GM23338 (cell line): ENCODE data around the gene C13orf46. TPM values are rescaled to one million over a fixed set of nuclear protein-coding genes. Genes with fewer than 3 reads are reported as not detected.
A peak's percentile ranks its signal among the peaks of the same experiment; 100 is the strongest.

Experiments used
- ATAC-seq: fragments of 200-7000 bp; cut with Tn5 transposase; 3 replicates; pipeline ENCODE4 v1.9.1; 2020
- DNase-seq: peaks from one replicate; pipeline ENCODE4 v3.0.0-alpha.2; 2015; ENCODE audit warnings: low spot score
- H2AFZ ChIP-seq: fragments of 200-600 bp; sonication (generic); 2 replicates; pipeline ENCODE4 v1.8.0; 2016; ENCODE audit warnings: antibody characterized with exemption, mild to moderate bottlenecking, moderate library complexity
- H3F3A ChIP-seq: fragments of 200-600 bp; sonication (generic); replicated peaks from 2 replicates; pipeline ENCODE4 v1.8.0; 2017; ENCODE audit warnings: antibody characterized with exemption, mixed run types, low read depth
- H3K27ac ChIP-seq: fragments of 200-600 bp; sonication (generic); 2 replicates; pipeline ENCODE4 v1.6.1; 2016; ENCODE audit warnings: low read depth
- H3K27me3 ChIP-seq: fragments of 200-600 bp; sonication (generic); 2 replicates; pipeline ENCODE4 v1.8.0; 2016; ENCODE audit warnings: mild to moderate bottlenecking, mixed run types, moderate library complexity; ENCODE audit not compliant: insufficient read depth
- H3K36me3 ChIP-seq: fragments of 200-600 bp; sonication (generic); 2 replicates; pipeline ENCODE4 v1.8.0; 2016; ENCODE audit warnings: mild to moderate bottlenecking; ENCODE audit not compliant: insufficient read depth
- H3K4me1 ChIP-seq: fragments of 200-600 bp; sonication (generic); 2 replicates; pipeline ENCODE4 v1.8.0; 2016; ENCODE audit warnings: mild to moderate bottlenecking, moderate library complexity; ENCODE audit not compliant: insufficient read depth
- H3K4me2 ChIP-seq: fragments of 200-600 bp; sonication (generic); 2 replicates; pipeline ENCODE4 v1.7.1; 2017; ENCODE audit warnings: mixed run types
- H3K4me3 ChIP-seq: fragments of 200-600 bp; sonication (generic); 2 replicates; pipeline ENCODE4 v1.6.1; 2016; ENCODE audit warnings: mixed run types
- H3K79me2 ChIP-seq: fragments of 200-600 bp; sonication (generic); replicated peaks from 2 replicates; pipeline ENCODE4 v1.8.0; 2017; ENCODE audit warnings: mild to moderate bottlenecking; ENCODE audit not compliant: insufficient read depth
- H3K9me2 ChIP-seq: fragments of 200-600 bp; sonication (generic); 2 replicates; pipeline ENCODE4 v1.8.0; 2017; ENCODE audit not compliant: insufficient read depth
- H4K20me1 ChIP-seq: fragments of 200-600 bp; sonication (generic); replicated peaks from 2 replicates; pipeline ENCODE4 v1.8.0; 2017; ENCODE audit warnings: mild to moderate bottlenecking; ENCODE audit not compliant: insufficient read depth
- H3K27ac Mint-ChIP-seq: 2 replicates; pipeline ENCODE4 v1.8.0; 2020; ENCODE audit warnings: inconsistent platforms, mild to moderate bottlenecking, moderate library complexity, mixed read lengths
- H3K27me3 Mint-ChIP-seq: 3 replicates; pipeline ENCODE4 v1.8.0; 2022; ENCODE audit warnings: low read depth, mild to moderate bottlenecking, moderate library complexity, mixed read lengths, inconsistent platforms; ENCODE audit not compliant: insufficient read depth, poor library complexity
- H3K36me3 Mint-ChIP-seq: 3 replicates; pipeline ENCODE4 v1.8.0; 2021; ENCODE audit warnings: low read depth, mild to moderate bottlenecking, inconsistent platforms, moderate library complexity, mixed read lengths
- H3K4me1 Mint-ChIP-seq: 3 replicates; pipeline ENCODE4 v1.8.0; 2020; ENCODE audit warnings: mild to moderate bottlenecking, inconsistent platforms, mixed read lengths
- H3K4me3 Mint-ChIP-seq: 3 replicates; pipeline ENCODE4 v1.8.0; 2021; ENCODE audit warnings: moderate library complexity, mild to moderate bottlenecking, inconsistent platforms, mixed read lengths
- H3K9me3 Mint-ChIP-seq: 3 replicates; pipeline ENCODE4 v1.8.0; 2020; ENCODE audit warnings: moderate library complexity, mild to moderate bottlenecking, inconsistent platforms, mixed read lengths
- CREB1 ChIP-seq: fragments of 250-450 bp; sonication (Bioruptor Pico); IDR thresholded peaks from 2 replicates; pipeline ENCODE4 v1.5.0; 2020; ENCODE audit warnings: low read depth, mild to moderate bottlenecking, moderate library complexity
- EZH2 ChIP-seq: fragments of 200-600 bp; sonication (generic); IDR thresholded peaks from one replicate; pipeline ENCODE4 v1.8.0; 2017; ENCODE audit warnings: antibody characterized with exemption, mild to moderate bottlenecking, low read depth; ENCODE audit not compliant: unreplicated experiment
- EZH2phosphoT487 ChIP-seq: fragments of 200-600 bp; sonication (generic); IDR thresholded peaks from one replicate; pipeline ENCODE4 v1.8.1; 2018; ENCODE audit warnings: antibody characterized with exemption; ENCODE audit not compliant: unreplicated experiment
- JUNB ChIP-seq: IDR thresholded peaks from one replicate; pipeline ENCODE4 v1.6.1; 2016; ENCODE audit warnings: antibody characterized with exemption; ENCODE audit not compliant: unreplicated experiment
- NANOG ChIP-seq: IDR thresholded peaks from 2 replicates; pipeline ENCODE4 v1.6.1; 2016; ENCODE audit warnings: antibody characterized with exemption, borderline replicate concordance
- REST ChIP-seq: IDR thresholded peaks from one replicate; pipeline ENCODE4 v1.6.1; 2018; ENCODE audit warnings: antibody characterized with exemption; ENCODE audit not compliant: unreplicated experiment
- STAT1 ChIP-seq: IDR thresholded peaks from one replicate; pipeline ENCODE4 v1.6.1; 2016; ENCODE audit warnings: antibody characterized with exemption; ENCODE audit not compliant: unreplicated experiment
- ZNF114 ChIP-seq: fragments of 250-450 bp; sonication (Bioruptor Pico); IDR thresholded peaks from 2 replicates; pipeline ENCODE4 v1.5.0; 2020; ENCODE audit warnings: mild to moderate bottlenecking, moderate library complexity
- ZNF331 ChIP-seq: fragments of 250-450 bp; sonication (Bioruptor Pico); IDR thresholded peaks from 2 replicates; pipeline ENCODE4 v1.5.0; 2020; ENCODE audit warnings: low read depth, mild to moderate bottlenecking, moderate library complexity
- ZNF462 ChIP-seq: fragments of 250-450 bp; sonication (Bioruptor Pico); IDR thresholded peaks from 2 replicates; pipeline ENCODE4 v1.5.0; 2020; ENCODE audit warnings: mild to moderate bottlenecking, moderate library complexity
- polyA plus RNA-seq: library from polyadenylated mRNA; unstranded; fragments of >200 nt; fragmentation: Nextera tagmentation; extraction: Ambion mirVana; gene quantifications from 2 replicates; pipeline ENCODE4 v1.2.1, GENCODE V29; 2016
- total RNA-seq: library from RNA; depleted of rRNA; stranded (reverse); fragments of >200 nt; shearing (Covaris generic); gene quantifications from 2 replicates; pipeline ENCODE4 v1.2.3, GENCODE V29; 2014

C13orf46 gene
- total and polyA plus RNA-seq, 2 experiments from 2014 or later = 0.44 to 1.5 TPM

- peaks cover 12% of the 10 kb centered on the region; the same call in 2 of the 3 replicates for H3K36me3 Mint-ChIP-seq
- H3K4me2 ChIP-seq = no peak overlapping the region
- peak overlapping the region; percentile 75 for H3K27ac Mint-ChIP-seq
- H3F3A ChIP-seq = no peaks in the 10 kb centered on the region
- TF ChIP-seq ZNF114 = no peak
- TF ChIP-seq NANOG = no peak
- no peak for TF ChIP-seq ZNF331
- no peak for TF ChIP-seq REST
- no peak for TF ChIP-seq JUNB
- no peak for TF ChIP-seq CREB1
- TF ChIP-seq EZH2phosphoT487 = no peak
- TF ChIP-seq STAT1 = no peak
- no peak for TF ChIP-seq EZH2
- no peak overlapping the region for H3K4me3 Mint-ChIP-seq
- no peaks in the 10 kb centered on the region for H3K27me3 ChIP-seq
- no peaks in the 10 kb centered on the region for H3K36me3 ChIP-seq
- ATAC-seq (no peak), DNase-seq (no peak)
- H2AFZ ChIP-seq = no peak overlapping the region
- H4K20me1 ChIP-seq = no peaks in the 10 kb centered on the region
- H3K27me3 Mint-ChIP-seq = peaks cover 2% of the 10 kb centered on the region
- H3K4me3 ChIP-seq = no peak overlapping the region
- no peaks in the 10 kb centered on the region for H3K9me2 ChIP-seq
- H3K4me1 Mint-ChIP-seq = no peaks in the 10 kb centered on the region; the same call in 2 of the 3 replicates
- no peaks in the 10 kb centered on the region for H3K9me3 Mint-ChIP-seq
- H3K79me2 ChIP-seq = no peaks in the 10 kb centered on the region
- H3K4me1 ChIP-seq = no peaks in the 10 kb centered on the region
- no peak overlapping the region for H3K27ac ChIP-seq
Measured at GRCh38 chr13:114015111-114015968, 41.5 kb upstream of the C13orf46 start.

- Histone ChIP-seq H3K27ac (no peak overlapping the region), H3F3A (no peaks in the 10 kb centered on the region), H3K9me2 (no peaks in the 10 kb centered on the region), H3K36me3 (no peaks in the 10 kb centered on the region), H3K27me3 (no peaks in the 10 kb centered on the region), H3K4me2 (no peak overlapping the region), H3K79me2 (no peaks in the 10 kb centered on the region), H2AFZ (no peak overlapping the region), H3K4me1 (no peaks in the 10 kb centered on the region), H4K20me1 (no peaks in the 10 kb centered on the region), H3K4me3 (no peak overlapping the region)
- ATAC-seq = no peak
- H3K27ac Mint-ChIP-seq = no peak overlapping the region
- no peaks in the 10 kb centered on the region; the same call in 2 of the 3 replicates for H3K4me1 Mint-ChIP-seq
- peaks cover 13% of the 10 kb centered on the region for H3K36me3 Mint-ChIP-seq
- DNase-seq = no peak
- peaks cover 2% of the 10 kb centered on the region for H3K27me3 Mint-ChIP-seq
- TF ChIP-seq CREB1 (no peak), ZNF462 (CRISPR knock-in tag) (no peak)
- no peaks in the 10 kb centered on the region for H3K9me3 Mint-ChIP-seq
- H3K4me3 Mint-ChIP-seq = no peak overlapping the region
Measured at GRCh38 chr13:114013952-114014629, 40.2 kb upstream of the C13orf46 start.
